CD4-positive, alpha-beta memory T cell (primary cell): ENCODE results near the gene PCDHB12. TPM values are rescaled to one million over a fixed set of nuclear protein-coding genes. Genes with fewer than 3 reads are reported as not detected.
A peak's percentile ranks its signal among the peaks of the same experiment; 100 is the strongest.
"Not testable (repeated sequence)": the region's sequence is repeated elsewhere in the genome, so short reads cannot be mapped to it uniquely, and the experiment has no call there.

Source experiments
- CTCF ChIA-PET: fragments of 350-600 bp; sonication (Branson Sonifier 250); formaldehyde crosslinking; loops from one replicate; lab custom pipeline; 2021; ENCODE audit warnings: inconsistent platforms; ENCODE audit not compliant: partially characterized antibody; lab: Charles Lee
- POLR2A ChIA-PET: fragments of 350-600 bp; sonication (Branson Sonifier 250); formaldehyde crosslinking; loops from one replicate; lab custom pipeline; 2021; ENCODE audit not compliant: partially characterized antibody; lab: Charles Lee
- DNase-seq, 5 donors: peaks; one replicate each; pipeline versions ENCODE4 v3.0.0 to v3.0.0-alpha.2; 2020 to 2022; ENCODE audit warnings: mixed read lengths in 1 of 5
- H3K27ac ChIP-seq: one replicate; pipeline ENCODE4 v1.7.0; 2013; ENCODE audit warnings: low read depth, low read length
- H3K27me3 ChIP-seq: 2 replicates; pipeline ENCODE4 v1.7.0; 2013; ENCODE audit warnings: mild to moderate bottlenecking, low read length, moderate library complexity; ENCODE audit not compliant: insufficient read depth
- H3K36me3 ChIP-seq: 2 replicates; pipeline ENCODE4 v1.7.0; 2013; ENCODE audit warnings: mild to moderate bottlenecking, low read length, moderate library complexity; ENCODE audit not compliant: insufficient read depth
- H3K4me1 ChIP-seq: 2 replicates; pipeline ENCODE4 v1.7.0; 2013; ENCODE audit warnings: mild to moderate bottlenecking, low read length, moderate library complexity; ENCODE audit not compliant: insufficient read depth
- H3K4me3 ChIP-seq, 2 donors: one replicate each; pipeline ENCODE4 v1.7.0; 2013; ENCODE audit warnings: low read length in 2 of 2, mild to moderate bottlenecking in 1 of 2
- H3K9me3 ChIP-seq, 2 donors: one replicate each; pipeline ENCODE4 v1.7.0; 2013; ENCODE audit warnings: low read length in 2 of 2, control low read depth in 1 of 2; ENCODE audit not compliant: control insufficient read depth in 1 of 2
- H3K27ac Mint-ChIP-seq, 7 donors: one replicate each; pipeline ENCODE4 v1.8.0; 2020 to 2021; ENCODE audit warnings: mixed read lengths in 7 of 7, mild to moderate bottlenecking in 6 of 7, inconsistent platforms in 3 of 7, moderate library complexity in 3 of 7
- H3K27me3 Mint-ChIP-seq, 2 donors: one replicate each; pipeline ENCODE4 v1.8.0; 2020 to 2021; ENCODE audit warnings: mixed read lengths in 2 of 2
- H3K36me3 Mint-ChIP-seq, 2 donors: one replicate each; pipeline ENCODE4 v1.8.0; 2020 to 2021; ENCODE audit warnings: mixed read lengths in 2 of 2, inconsistent platforms in 1 of 2, mild to moderate bottlenecking in 1 of 2
- H3K4me1 Mint-ChIP-seq, 4 donors: one replicate each; pipeline ENCODE4 v1.8.0; 2020 to 2021; ENCODE audit warnings: mixed read lengths in 4 of 4, mild to moderate bottlenecking in 1 of 4
- H3K4me3 Mint-ChIP-seq, 8 donors: one replicate each; pipeline ENCODE4 v1.8.0; 2020 to 2021; ENCODE audit warnings: mixed read lengths in 8 of 8, mild to moderate bottlenecking in 7 of 8, moderate library complexity in 6 of 8, inconsistent platforms in 3 of 8
- H3K9me3 Mint-ChIP-seq, 8 donors: one replicate each; pipeline ENCODE4 v1.8.0; 2020 to 2021; ENCODE audit warnings: mixed read lengths in 8 of 8, mild to moderate bottlenecking in 5 of 8, inconsistent platforms in 3 of 8, moderate library complexity in 1 of 8
- intact Hi-C: fragments of 100-400 bp; cut with micrococcal nuclease; formaldehyde crosslinking; loops from one replicate; pipeline ENCODE4 v1.15.1; 2023
- polyA plus RNA-seq, 2 donors: library from polyadenylated mRNA; unstranded; fragments of 300-500 nt; fragmentation: Illumina TruSeq; gene quantifications; one replicate each; pipeline ENCODE4 v1.2.3, GENCODE V29; 2021
- total RNA-seq, 2 experiments: library from RNA; stranded (reverse); gene quantifications; one replicate each; pipeline ENCODE4 v1.2.3, GENCODE V29; 2021

Gene PCDHB12
- total and polyA plus RNA-seq, 4 experiments from 2014 or later: not detected

DNA sequence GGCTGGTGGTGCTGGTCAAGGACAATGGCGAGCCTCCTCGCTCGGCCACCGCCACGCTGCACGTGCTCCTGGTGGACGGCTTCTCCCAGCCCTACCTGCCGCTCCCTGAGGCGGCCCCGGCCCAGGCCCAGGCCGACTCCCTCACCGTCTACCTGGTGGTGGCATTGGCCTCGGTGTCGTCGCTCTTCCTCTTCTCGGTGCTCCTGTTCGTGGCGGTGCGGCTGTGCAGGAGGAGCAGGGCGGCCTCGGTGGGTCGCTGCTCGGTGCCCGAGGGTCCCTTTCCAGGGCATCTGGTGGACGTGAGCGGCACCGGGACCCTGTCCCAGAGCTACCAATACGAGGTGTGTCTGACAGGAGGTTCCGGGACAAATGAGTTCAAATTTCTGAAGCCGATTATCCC, 16.9 kb downstream of the PCDHB12 start:
- intact Hi-C loops: not testable (repeated sequence)

DNA sequence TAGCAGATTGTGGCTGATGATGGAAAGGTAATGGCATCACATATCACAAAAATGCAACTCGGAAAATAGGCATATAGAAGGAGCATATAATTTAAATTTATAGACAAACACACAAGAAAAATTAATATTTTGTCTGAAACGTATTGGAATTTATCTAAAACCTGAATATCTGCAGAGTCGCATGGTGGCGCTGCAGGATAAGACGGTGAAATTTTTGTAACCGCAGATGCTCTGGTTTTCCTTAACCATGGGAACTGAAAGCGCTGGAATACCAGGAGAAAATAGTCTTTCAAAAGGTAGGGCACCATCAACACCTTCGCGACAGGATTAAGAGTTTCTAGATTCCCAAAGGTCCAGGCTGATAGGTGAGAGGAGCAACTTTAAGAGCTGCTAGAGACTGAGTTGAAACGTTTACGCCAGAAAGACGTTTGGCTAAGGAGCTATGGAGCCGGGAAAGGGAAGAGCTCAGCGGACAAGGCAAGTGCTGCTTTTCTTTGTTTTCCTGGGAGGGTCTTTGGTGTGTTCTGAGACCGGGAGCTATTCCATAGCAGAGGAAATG, 25.7 kb downstream of the PCDHB12 start:
- Mint-ChIP-seq H3K9me3 (peaks cover 7 to 69% (median 63%) of the 10 kb centered on the region in 8 donors), H3K27me3 (peaks cover 18 to 32% of the 10 kb centered on the region in 2 donors), H3K4me1 (no peaks in the 10 kb centered on the region), H3K4me3 (peak overlapping the region in 2 of 8 donors; percentile 9 to 13), H3K36me3 (no peaks in the 10 kb centered on the region), H3K27ac (no peak overlapping the region)
- intact Hi-C loops: no loop called here
- H3K36me3 ChIP-seq: no peaks in the 10 kb centered on the region
- POLR2A ChIA-PET: no interaction called here
- DNase-seq: no peak
- H3K27me3 ChIP-seq: peaks cover 6% of the 10 kb centered on the region
- H3K4me3 ChIP-seq: no peak overlapping the region
- H3K27ac ChIP-seq: no peak overlapping the region
- no peaks in the 10 kb centered on the region for H3K9me3 ChIP-seq
- no peaks in the 10 kb centered on the region for H3K4me1 ChIP-seq
- CTCF ChIA-PET: interaction anchor here (0.8 kb wide), 1 partner anchor 324 kb away, joined by 3 read pairs; no protein-coding TSS in a partner anchor

More for the DNA sequence above, 16.9 kb downstream of the PCDHB12 start:
- H3K27me3 ChIP-seq: peaks cover 12% of the 10 kb centered on the region
- DNase-seq, H3K4me3 Mint-ChIP-seq, CTCF ChIA-PET, POLR2A ChIA-PET, H3K4me3 ChIP-seq, H3K36me3 ChIP-seq, H3K36me3 Mint-ChIP-seq, H3K27ac Mint-ChIP-seq, H3K27ac ChIP-seq, H3K4me1 Mint-ChIP-seq, H3K4me1 ChIP-seq, H3K9me3 ChIP-seq: not testable (repeated sequence)
- Mint-ChIP-seq H3K9me3 (peaks cover 2 to 48% (median 31%) of the 10 kb centered on the region in 8 donors), H3K27me3 (peaks cover 27 to 32% of the 10 kb centered on the region in 2 donors)

DNA sequence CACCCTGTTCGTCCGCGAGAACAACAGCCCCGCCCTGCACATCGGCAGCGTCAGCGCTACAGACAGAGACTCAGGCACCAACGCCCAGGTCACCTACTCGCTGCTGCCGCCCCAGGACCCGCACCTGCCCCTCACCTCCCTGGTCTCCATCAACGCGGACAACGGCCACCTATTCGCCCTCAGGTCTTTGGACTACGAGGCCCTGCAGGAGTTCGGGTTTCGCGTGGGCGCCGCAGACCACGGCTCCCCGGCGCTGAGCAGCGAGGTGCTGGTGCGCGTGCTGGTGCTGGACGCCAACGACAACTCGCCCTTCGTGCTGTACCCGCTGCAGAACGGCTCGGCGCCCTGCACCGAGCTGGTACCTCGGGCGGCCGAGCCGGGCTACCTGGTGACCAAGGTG, 27.4 kb downstream of the PCDHB12 start:
- not testable (repeated sequence) for H3K9me3 ChIP-seq

DNA sequence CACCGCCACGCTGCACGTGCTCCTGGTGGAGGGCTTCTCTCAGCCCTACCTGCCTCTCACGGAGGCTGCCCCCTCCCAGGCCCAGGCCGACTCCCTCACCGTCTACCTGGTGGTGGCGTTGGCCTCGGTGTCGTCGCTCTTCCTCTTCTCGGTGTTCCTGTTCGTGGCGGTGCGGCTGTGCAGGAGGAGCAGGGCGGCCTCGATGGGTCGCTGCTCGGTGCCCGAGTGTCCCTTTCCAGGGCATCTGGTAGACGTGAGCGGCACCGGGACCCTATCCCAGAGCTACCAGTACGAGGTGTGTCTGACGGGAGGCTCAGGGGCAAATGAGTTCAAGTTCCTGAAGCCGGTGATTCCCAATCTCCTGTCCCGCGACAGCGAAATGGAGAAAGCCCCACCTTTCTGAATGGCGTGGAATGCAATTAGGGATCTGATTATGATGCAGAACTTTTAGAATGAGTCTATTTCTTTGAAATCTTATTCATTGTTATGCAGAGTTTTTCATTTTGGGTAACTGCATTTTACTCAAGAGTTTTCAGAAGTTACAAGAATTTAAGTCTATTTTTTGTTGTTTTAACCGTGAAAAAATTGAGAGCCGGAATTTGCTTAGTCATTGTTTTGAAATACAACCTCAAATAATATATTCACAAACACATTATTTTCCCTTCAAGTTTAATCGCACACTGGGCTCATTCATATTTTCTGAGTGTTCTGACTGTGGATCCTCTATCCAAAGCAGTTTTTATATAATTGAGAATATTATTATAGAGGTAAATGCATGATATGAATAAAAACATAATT, 28.2 kb downstream of the PCDHB12 start:
- ChIA-PET POLR2A (no interaction called here), CTCF (no interaction called here)
- no peak overlapping the region for H3K27ac ChIP-seq
- peaks cover 7 to 82% (median 69%) of the 10 kb centered on the region in 8 donors for H3K9me3 Mint-ChIP-seq
- peaks cover 3 to 4% of the 10 kb centered on the region in 2 donors for H3K36me3 Mint-ChIP-seq
- no peaks in the 10 kb centered on the region for H3K4me1 Mint-ChIP-seq
- peaks cover 0 to 6% of the 10 kb centered on the region in 2 donors for H3K9me3 ChIP-seq
- H3K27me3 Mint-ChIP-seq: peaks cover 25 to 44% of the 10 kb centered on the region in 2 donors
- H3K27ac Mint-ChIP-seq: peak overlapping the region in 1 of 7 donors; percentile 64
- no peaks in the 10 kb centered on the region for H3K4me1 ChIP-seq
- no peak for DNase-seq
- peaks cover 6% of the 10 kb centered on the region for H3K27me3 ChIP-seq
- intact Hi-C loops: no loop called here
- H3K4me3 Mint-ChIP-seq: no peak overlapping the region
- no peaks in the 10 kb centered on the region for H3K36me3 ChIP-seq
- H3K4me3 ChIP-seq: no peak overlapping the region

More for the DNA sequence above, 27.4 kb downstream of the PCDHB12 start:
- H3K4me3 Mint-ChIP-seq, H3K4me3 ChIP-seq, H3K4me1 ChIP-seq, H3K36me3 Mint-ChIP-seq, H3K36me3 ChIP-seq, intact Hi-C loops, H3K27ac ChIP-seq, H3K27me3 ChIP-seq, H3K27ac Mint-ChIP-seq, H3K4me1 Mint-ChIP-seq, CTCF ChIA-PET, DNase-seq, POLR2A ChIA-PET: not testable (repeated sequence)
- peaks cover 23 to 41% of the 10 kb centered on the region in 2 donors for H3K27me3 Mint-ChIP-seq
- H3K9me3 Mint-ChIP-seq: peaks cover 7 to 86% (median 74%) of the 10 kb centered on the region in 8 donors

GRCh38 chr5:141241496-141241895, 33.0 kb downstream of the PCDHB12 start:
- Histone ChIP-seq H3K9me3 (peaks cover 0 to 19% of the 10 kb centered on the region in 2 donors), H3K4me1 (no peaks in the 10 kb centered on the region), H3K36me3 (no peaks in the 10 kb centered on the region), H3K4me3 (no peak overlapping the region), H3K27me3 (peaks cover 6% of the 10 kb centered on the region), H3K27ac (no peak overlapping the region)
- H3K36me3 Mint-ChIP-seq: peaks cover 13 to 15% of the 10 kb centered on the region in 2 donors
- ChIA-PET POLR2A (no interaction called here), CTCF (no interaction called here)
- H3K4me3 Mint-ChIP-seq: no peak overlapping the region
- peaks cover 0 to 4% (median 3%) of the 10 kb centered on the region in 4 donors for H3K4me1 Mint-ChIP-seq
- intact Hi-C loops: no loop called here
- H3K27me3 Mint-ChIP-seq: peaks cover 27 to 29% of the 10 kb centered on the region in 2 donors
- H3K27ac Mint-ChIP-seq: no peak overlapping the region
- peaks cover 6 to 89% (median 81%) of the 10 kb centered on the region in 8 donors for H3K9me3 Mint-ChIP-seq
- DNase-seq: no peak

- peaks cover 13 to 17% of the 10 kb centered on the region in 2 donors for H3K27me3 Mint-ChIP-seq
- Histone ChIP-seq H3K27ac (no peak within 1 kb of the TSS), H3K4me3 (no peak within 1 kb of the TSS), H3K4me1 (no peaks in the 10 kb centered on the region), H3K9me3 (peaks cover 2 to 23% of the 10 kb centered on the region in 2 donors), H3K27me3 (no peaks in the 10 kb centered on the region), H3K36me3 (no peaks in the 10 kb centered on the region)
- peak within 1 kb of the TSS in 7 of 8 donors; percentile 18 to 75 (median 64) for H3K4me3 Mint-ChIP-seq
- peaks cover 17 to 22% of the 10 kb centered on the region in 2 donors for H3K36me3 Mint-ChIP-seq
- ChIA-PET CTCF (interaction anchor here (0.8 to 1.6 kb wide), 4 partner anchors 267 to 319 kb away, joined by 3 to 6 read pairs (median 4); no protein-coding TSS in a partner anchor), POLR2A (no interaction called here)
- peaks cover 0 to 4% (median 3%) of the 10 kb centered on the region in 4 donors for H3K4me1 Mint-ChIP-seq
- DNase-seq: peak in 3 of 5 donors; percentile 5 to 18 (median 17)
- intact Hi-C loops: loop anchor here (1.0 kb wide), 1 partner anchor 319 kb away; no protein-coding TSS in a partner anchor
- H3K27ac Mint-ChIP-seq: no peak within 1 kb of the TSS
- peaks cover 10 to 90% (median 83%) of the 10 kb centered on the region in 8 donors for H3K9me3 Mint-ChIP-seq
Observed at GRCh38 chr5:141245250-141245717, 36.8 kb downstream of the PCDHB12 start, which contains the start of gene PCDHB15. TSS of gene PCDHB15 (plus strand) at chr5:141245395. CDS start at chr5:141245579, 184 bp downstream.

- intact Hi-C loops, H3K4me1 ChIP-seq, H3K27ac Mint-ChIP-seq, H3K4me3 Mint-ChIP-seq, H3K27me3 ChIP-seq, H3K4me3 ChIP-seq, CTCF ChIA-PET, POLR2A ChIA-PET, H3K36me3 ChIP-seq, H3K27ac ChIP-seq, DNase-seq, H3K4me1 Mint-ChIP-seq: not testable (repeated sequence)
- Mint-ChIP-seq H3K36me3 (peaks cover 15 to 20% of the 10 kb centered on the region in 2 donors), H3K9me3 (peaks cover 10 to 94% (median 85%) of the 10 kb centered on the region in 8 donors), H3K27me3 (peaks cover 6 to 13% of the 10 kb centered on the region in 2 donors)
- H3K9me3 ChIP-seq: peaks cover 2 to 29% of the 10 kb centered on the region in 2 donors
Observed at GRCh38 chr5:141246971-141247370, 38.5 kb downstream of the PCDHB12 start.
